GM21381 (cell line): Measurements from ENCODE around the gene ZNF470.
A peak's percentile ranks its signal among the peaks of the same experiment; 100 is the strongest.

ENCODE experiments used
- ATAC-seq: cut with Tn5 transposase; IDR thresholded peaks from one replicate; pipeline ENCODE4 v1.9.1; 2021; ENCODE audit warnings: mild to moderate bottlenecking, moderate library complexity; ENCODE audit not compliant: unreplicated experiment

Gene ZNF470

DNA sequence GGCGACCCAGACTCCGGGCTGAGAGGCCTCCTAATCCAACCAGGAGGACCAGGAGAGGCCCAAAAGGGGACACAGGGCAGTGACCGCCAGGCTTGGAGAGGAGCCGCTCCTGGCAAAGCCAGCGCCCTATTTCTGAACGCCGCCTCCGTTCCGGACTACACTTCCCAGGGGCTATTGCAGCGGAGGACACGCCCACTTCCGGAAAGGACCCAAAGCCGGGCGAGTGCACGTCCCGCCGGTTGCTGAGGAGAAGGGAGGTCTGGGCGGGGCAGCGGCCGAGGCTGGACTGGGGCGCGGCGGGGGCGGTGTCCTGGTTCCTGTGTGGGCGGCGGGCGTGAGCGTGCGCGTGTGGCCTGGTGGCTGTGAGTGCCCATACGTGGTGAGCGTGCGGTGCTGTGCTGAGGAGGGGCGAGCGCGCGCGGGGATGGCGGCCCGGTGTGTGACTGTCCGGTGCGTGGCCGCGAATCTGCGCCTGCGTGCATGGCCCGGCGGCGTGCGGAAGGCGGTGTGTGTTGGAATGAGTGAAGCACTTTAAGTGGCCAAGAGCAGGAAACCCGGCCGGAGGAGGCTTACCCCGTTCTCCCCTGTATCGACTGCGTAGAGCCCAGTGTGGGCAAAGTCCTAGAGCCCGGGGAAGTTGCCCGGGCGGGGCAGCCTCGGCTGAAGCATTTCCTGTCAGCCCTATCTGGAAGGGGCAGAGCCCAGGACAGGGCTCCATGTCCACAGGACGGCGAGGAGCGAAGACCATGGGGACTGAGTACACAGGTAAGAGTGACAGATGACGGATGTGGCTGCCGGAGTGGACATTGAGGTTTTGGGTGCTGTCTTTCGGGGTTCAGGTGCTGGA, at the start of gene ZNF470:
Gene ZNF470, plus strand, starts transcription at position 195 of the 847 bp plus-strand sequence. CDS start 2,844 bp downstream, outside the sequence.
- ATAC-seq = peak; percentile 96

- no peak for ATAC-seq
Observed at GRCh38 chr19:56525214-56525860, 41.9 kb upstream of the ZNF470 start.

DNA sequence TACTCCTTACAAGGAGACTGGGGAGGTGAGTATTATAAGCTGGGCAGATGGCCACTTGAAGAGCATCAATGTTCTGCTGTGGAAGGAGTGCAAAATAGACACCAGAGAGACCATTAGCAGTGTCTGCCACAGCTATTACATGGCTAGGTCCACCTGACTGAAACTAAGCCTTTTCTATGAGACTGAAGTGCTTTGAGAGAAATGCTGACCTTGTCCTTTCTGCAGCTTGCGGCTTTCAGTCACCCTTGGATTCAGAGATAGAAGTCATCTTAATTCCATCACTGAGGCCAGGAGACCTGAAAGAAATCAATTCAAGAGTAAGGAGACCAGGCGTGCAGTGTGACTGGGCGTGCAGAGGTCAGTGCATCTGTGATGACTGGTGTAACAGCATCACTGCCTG, 29.8 kb upstream of the ZNF470 start:
- no peak for ATAC-seq

DNA sequence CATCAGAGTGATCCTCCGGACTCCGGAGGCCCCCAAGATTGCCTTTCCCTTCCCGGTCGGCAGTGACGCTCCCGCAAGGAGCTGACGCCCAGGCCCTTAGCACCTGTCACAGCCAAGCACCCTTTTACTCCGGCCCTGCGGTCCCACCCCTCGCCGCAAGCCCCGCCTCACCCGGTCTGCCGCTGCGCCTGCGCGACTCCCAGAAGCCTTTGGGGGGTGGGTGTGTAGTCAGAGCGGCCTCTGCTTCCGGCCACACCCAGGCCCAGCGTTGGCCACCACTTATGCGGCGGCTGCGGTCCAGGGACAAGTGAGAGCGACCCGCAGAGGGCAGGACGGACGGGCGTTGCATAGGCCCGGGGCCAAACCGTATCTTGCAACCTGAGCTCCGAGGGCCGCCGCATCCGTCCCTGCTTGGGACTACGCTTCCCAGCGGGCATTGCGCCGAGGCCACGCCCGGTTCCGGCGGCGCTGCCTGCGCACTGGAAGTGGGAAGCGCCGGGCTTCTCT, 29.0 kb upstream of the ZNF470 start:
- ATAC-seq = peak; percentile 78

DNA sequence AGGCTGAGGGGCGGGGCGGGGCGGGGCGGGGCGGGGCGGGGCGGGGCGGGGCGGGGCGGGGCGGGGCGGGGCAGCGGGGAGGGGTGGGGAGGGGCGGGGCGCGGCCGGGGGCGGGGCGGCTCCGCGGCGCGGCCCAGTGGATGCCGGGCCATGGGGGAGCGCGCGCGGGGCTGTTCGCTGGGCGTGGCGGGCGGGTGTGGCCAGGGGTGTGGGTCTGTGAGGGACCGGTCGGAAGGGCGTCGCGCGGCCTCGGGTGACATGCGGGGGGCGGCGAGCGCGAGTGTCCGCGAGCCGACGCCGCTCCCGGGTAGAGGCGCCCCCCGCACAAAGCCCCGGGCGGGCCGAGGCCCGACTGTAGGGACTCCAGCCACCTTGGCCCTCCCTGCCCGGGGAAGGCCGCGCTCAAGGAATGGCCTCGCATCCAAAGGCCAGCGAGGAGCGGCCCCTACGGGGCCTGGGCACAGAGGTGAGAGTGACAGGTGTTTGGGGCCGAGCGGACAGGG, 28.5 kb upstream of the ZNF470 start, which contains the start of gene ZFP28:
Gene ZFP28, plus strand, starts transcription at position 188 of the 503 bp plus-strand sequence. Its CDS starts 71 bp downstream, at position 259.
- peak; percentile 46 for ATAC-seq

GRCh38 chr19:56543776-56544175, 23.5 kb upstream of the ZNF470 start:
- ATAC-seq = no peak

DNA sequence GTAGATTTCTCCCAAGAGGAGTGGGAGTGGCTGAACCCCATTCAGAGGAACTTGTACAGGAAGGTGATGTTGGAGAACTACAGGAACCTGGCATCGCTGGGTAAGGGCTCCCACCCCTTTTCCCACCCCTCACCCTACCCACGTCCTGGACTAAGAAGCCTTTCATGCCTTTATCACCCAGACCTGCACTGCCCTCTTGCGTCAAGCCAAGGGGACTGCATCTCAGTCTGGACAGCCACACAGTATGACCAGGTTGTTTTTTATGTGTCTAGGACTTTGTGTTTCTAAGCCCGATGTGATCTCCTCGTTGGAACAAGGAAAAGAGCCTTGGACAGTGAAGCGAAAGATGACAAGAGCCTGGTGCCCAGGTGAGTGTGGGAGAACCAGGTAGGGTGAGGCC, 19.7 kb upstream of the ZNF470 start:
- no peak for ATAC-seq

GRCh38 chr19:56554272-56554869, 12.9 kb upstream of the ZNF470 start:
- ATAC-seq = no peak

DNA sequence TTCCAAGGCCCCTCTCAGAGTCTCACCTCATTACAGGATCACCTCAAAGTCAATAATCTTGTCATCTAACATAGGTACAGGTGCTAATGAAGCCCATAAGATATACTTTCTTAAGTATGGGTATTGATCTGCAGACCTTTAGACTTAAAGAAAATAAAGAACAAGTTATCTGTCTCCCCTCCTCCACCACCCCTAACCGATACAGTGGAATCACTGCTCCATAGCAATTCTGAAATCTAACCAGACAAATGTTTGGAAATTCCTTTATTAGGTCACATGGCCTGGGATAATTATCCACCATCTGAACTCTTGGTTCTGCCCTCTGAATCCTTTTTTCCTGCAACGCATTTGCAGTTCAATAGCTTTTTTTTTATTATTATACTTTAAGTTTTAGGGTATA, 4.5 kb upstream of the ZNF470 start:
- no peak for ATAC-seq

DNA sequence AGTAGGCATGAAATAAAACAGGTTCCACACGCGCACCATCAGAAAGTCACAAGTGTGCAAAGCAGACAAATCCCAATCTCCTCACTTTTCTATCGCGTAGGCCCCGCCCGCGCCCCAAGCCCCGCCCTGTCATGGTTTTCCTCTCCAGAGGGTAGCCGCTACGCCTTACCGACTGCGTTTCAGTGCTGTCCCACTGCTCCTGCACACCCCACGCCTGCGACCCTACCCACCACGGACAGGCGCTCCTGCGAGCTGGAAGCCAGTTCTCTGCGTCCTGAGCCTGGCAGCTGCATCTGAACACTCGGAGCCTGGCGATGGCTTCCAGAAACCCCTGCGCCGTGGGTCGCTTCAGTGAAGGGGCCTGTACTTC, 379 bp upstream of the ZNF470 start:
- peak; percentile 27 for ATAC-seq

DNA sequence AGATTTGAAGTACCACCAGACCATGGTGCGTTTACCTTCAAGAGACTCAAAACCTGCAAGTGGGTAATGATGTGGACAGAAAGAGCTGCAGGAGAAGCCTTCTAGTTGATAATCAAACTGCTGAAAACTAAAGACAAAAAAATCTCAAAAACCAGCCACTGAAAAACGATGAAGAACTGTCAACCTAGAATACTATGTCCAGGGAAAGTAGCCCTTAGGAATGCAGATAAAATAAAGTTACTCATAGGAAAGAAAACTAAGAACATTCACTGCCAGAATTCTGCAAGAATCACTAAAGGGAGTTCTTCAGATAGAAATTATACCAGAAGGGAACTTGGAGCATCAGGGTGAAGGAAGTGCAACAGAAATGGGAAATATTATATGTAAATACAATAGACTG, 5.3 kb downstream of the ZNF470 start:
- no peak for ATAC-seq

GRCh38 chr19:56573914-56574313, 6.6 kb downstream of the ZNF470 start:
- ATAC-seq = no peak

DNA sequence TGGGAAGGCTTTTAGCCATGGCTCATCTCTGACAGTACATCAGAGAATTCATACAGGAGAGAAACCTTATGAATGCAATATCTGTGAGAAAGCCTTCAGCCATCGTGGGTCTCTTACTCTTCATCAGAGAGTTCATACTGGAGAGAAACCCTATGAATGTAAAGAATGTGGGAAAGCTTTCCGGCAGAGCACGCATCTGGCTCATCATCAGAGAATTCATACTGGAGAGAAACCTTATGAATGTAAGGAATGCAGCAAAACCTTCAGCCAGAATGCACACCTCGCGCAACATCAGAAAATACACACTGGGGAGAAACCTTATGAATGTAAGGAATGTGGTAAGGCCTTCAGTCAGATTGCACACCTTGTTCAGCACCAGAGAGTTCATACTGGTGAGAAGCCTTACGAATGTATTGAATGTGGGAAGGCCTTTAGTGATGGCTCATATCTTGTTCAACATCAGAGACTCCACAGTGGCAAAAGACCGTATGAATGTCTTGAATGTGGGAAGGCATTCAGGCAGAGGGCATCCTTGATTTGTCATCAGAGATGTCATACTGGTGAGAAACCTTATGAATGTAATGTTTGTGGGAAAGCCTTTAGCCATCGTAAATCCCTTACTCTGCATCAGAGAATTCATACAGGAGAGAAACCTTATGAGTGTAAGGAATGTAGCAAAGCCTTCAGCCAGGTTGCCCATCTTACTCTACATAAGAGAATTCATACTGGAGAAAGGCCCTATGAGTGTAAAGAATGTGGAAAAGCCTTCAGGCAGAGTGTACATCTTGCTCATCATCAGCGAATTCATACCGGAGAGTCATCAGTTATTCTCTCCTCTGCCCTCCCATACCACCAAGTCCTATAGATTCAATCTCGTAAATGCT, 10.7 kb downstream of the ZNF470 start:
- ATAC-seq = no peak

DNA sequence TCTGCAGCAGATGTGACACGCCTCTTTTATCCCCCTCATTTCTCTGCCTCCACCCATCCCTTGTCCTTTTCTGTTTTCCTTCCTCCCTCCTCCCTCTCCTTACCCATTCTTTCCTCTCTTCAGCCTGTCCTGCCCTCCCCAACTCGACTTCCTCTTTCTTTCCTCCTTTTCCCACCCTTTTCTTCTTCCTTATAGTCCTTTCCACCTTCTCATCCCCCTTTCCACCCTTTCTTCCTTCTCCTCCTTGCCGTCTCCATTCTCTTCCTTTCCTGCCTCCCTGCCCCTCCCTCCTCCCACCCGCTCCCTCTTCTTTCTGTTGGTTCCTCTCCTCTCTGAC, 27.1 kb downstream of the ZNF470 start:
- no peak for ATAC-seq

GRCh38 chr19:56594783-56595547, 27.7 kb downstream of the ZNF470 start, which contains the start of gene ZNF71:
TSS of gene ZNF71 (plus strand) at chr19:56595302. CDS start at chr19:56601559, 6,257 bp downstream.
- peak; percentile 89 for ATAC-seq

GRCh38 chr19:56595548-56595899, 28.3 kb downstream of the ZNF470 start:
- ATAC-seq = no peak

GRCh38 chr19:56596676-56597075, 29.4 kb downstream of the ZNF470 start:
- ATAC-seq = no peak

DNA sequence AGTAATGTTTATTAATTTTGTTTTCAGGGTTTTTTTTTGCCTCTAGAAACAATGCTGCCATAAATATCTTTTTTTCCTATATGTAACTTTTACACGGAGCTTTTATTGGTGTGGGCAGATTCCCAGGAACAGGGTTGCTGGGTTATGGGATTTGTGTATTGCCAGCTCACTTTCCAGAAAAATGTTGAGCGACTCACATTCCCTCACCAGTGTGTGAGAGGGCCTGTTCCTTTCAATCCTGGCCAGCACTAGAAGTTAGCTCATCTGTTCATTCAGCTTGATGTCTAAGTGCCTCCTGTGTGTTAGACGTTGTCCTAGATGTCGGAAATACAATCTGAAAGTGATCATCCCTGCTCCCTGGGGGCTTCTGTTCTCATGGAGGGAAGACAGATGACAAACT, 30.4 kb downstream of the ZNF470 start:
- ATAC-seq = no peak

- no peak for ATAC-seq
Observed at GRCh38 chr19:56601375-56601774, 34.1 kb downstream of the ZNF470 start.

DNA sequence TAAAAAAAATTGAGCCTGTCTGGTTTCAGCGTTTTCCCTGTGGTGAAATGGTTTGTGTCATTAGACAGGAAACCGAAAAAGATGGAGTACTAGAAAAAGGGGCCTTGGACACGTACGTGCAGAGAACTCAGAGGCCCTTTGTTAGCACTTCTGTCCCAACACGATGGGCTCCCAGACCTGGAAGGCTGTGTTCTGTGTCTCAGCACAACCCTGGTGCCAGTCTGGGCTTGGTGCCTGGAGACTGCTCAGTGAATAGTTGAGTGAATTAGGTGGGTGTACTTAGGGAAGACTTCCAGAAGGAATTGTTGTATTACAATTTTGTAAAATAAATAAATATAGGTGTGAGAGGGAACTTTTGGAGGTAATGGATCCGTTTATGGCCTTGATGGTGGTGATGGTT, 36.6 kb downstream of the ZNF470 start:
- ATAC-seq = no peak
